PFSK-1 (cell line): ENCODE data around the gene PWWP2A.

ENCODE experiments used
- FOXP2 ChIP-seq: optimal IDR thresholded peaks from 2 replicates; pipeline ENCODE3; 2011; ENCODE audit warnings: borderline replicate concordance, control low read depth, inconsistent platforms; ENCODE audit not compliant: insufficient read depth; ENCODE audit errors: extremely low read length, extremely low read depth
- POLR2AphosphoS5 ChIP-seq: IDR thresholded peaks from 2 replicates; pipeline ENCODE4 v1.6.1; 2012; ENCODE audit warnings: low read depth, mild to moderate bottlenecking, control low read depth, low read length, moderate library complexity
- SIN3A ChIP-seq: IDR thresholded peaks from 2 replicates; pipeline ENCODE4 v1.6.1; 2012; ENCODE audit warnings: mild to moderate bottlenecking, low read length, moderate library complexity, borderline replicate concordance; ENCODE audit not compliant: insufficient read depth
- TAF1 ChIP-seq: IDR thresholded peaks from 2 replicates; pipeline ENCODE4 v1.6.1; 2012; ENCODE audit warnings: low read length, control low read depth, borderline replicate concordance; ENCODE audit not compliant: insufficient read depth
- TF ChIP-seq, protein P1 (sequence below), 2 experiments: IDR thresholded peaks; 2 replicates each; pipeline versions ENCODE4 v1.6.1 to v1.8.0; 2011 to 2012; ENCODE audit warnings: low read depth in 2 of 2, low read length in 2 of 2, control low read depth in 1 of 2, inconsistent platforms in 1 of 2, mild to moderate bottlenecking in 1 of 2, moderate library complexity in 1 of 2; ENCODE audit not compliant: insufficient read depth in 1 of 2

PWWP2A gene

DNA sequence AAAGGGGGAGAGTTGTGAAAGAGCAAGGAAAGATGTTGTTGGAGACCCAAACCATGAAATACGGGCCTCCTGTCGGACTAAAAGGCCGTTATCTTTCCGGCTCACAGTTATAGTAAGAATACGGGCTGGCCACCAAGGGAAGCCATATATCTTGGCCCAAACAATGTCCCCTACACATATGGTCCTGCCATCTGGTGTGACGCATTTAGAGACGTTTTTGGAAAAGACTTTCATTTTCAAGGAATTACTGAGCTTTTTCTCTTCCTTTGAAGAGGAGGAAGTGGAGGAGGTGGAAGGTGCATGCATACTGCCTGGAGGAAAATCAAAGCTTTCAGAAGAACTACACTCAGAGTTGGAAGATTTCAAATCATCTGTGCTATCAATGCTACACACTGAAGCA lies 26.7 kb downstream of the PWWP2A start:
- TF ChIP-seq POLR2AphosphoS5: no peak
- TF ChIP-seq FOXP2: no peak
- no peak for TF ChIP-seq TAF1
- TF ChIP-seq, protein P1, sequence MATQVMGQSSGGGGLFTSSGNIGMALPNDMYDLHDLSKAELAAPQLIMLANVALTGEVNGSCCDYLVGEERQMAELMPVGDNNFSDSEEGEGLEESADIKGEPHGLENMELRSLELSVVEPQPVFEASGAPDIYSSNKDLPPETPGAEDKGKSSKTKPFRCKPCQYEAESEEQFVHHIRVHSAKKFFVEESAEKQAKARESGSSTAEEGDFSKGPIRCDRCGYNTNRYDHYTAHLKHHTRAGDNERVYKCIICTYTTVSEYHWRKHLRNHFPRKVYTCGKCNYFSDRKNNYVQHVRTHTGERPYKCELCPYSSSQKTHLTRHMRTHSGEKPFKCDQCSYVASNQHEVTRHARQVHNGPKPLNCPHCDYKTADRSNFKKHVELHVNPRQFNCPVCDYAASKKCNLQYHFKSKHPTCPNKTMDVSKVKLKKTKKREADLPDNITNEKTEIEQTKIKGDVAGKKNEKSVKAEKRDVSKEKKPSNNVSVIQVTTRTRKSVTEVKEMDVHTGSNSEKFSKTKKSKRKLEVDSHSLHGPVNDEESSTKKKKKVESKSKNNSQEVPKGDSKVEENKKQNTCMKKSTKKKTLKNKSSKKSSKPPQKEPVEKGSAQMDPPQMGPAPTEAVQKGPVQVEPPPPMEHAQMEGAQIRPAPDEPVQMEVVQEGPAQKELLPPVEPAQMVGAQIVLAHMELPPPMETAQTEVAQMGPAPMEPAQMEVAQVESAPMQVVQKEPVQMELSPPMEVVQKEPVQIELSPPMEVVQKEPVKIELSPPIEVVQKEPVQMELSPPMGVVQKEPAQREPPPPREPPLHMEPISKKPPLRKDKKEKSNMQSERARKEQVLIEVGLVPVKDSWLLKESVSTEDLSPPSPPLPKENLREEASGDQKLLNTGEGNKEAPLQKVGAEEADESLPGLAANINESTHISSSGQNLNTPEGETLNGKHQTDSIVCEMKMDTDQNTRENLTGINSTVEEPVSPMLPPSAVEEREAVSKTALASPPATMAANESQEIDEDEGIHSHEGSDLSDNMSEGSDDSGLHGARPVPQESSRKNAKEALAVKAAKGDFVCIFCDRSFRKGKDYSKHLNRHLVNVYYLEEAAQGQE (IDR thresholded peaks at IDR 0.05; ENCODE audit: insufficient read depth in 1 of 2, low read depth in 2 of 2, low read length in 2 of 2): no peak

DNA sequence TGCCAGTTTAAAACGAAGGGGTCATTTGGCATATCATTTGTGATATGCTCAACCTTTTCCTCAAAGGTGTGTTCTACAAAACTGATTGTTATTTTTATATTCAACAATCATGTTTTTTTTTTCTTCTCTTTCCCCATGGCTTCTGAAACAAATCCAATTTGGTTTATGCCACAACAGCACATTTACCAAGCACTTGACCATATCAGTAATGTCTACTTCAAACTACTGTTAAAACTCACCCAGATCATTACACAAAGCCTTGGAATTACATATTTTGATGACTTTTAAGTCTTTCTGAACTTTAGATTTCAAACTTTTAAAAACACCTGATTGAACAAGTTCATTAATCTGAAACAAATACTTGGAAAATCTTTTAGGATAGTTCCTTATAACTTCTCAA lies 29.2 kb downstream of the PWWP2A start:
- TF ChIP-seq SIN3A: no peak
- no peak for TF ChIP-seq FOXP2
- TF ChIP-seq POLR2AphosphoS5: no peak
- TF ChIP-seq TAF1: no peak
- TF ChIP-seq, protein P1 (IDR thresholded peaks at IDR 0.05; ENCODE audit: insufficient read depth in 1 of 2, low read depth in 2 of 2, low read length in 2 of 2): no peak

DNA sequence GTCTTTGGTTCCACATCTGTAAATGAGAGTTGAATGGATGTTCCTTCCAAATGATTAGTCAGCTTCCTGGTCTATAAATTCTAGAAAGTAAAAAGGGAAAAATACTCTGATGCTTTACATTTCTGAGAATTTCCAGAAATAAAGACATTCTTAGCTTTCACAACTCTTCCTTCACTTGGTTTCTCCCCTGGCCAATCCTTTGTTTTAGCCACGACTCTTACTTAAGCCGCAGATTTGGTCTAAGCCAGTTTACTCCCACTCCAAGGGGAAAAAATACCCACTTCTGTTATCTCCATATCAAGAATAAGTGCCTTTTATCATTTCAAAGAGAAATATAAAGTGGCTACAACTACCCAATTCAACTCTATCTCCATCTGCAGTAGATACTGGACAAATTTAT lies 29.7 kb downstream of the PWWP2A start:
- no peak for TF ChIP-seq POLR2AphosphoS5
- no peak for TF ChIP-seq TAF1
- TF ChIP-seq FOXP2: no peak
- TF ChIP-seq, protein P1 (IDR thresholded peaks at IDR 0.05; ENCODE audit: insufficient read depth in 1 of 2, low read depth in 2 of 2, low read length in 2 of 2): no peak
- TF ChIP-seq SIN3A: no peak

DNA sequence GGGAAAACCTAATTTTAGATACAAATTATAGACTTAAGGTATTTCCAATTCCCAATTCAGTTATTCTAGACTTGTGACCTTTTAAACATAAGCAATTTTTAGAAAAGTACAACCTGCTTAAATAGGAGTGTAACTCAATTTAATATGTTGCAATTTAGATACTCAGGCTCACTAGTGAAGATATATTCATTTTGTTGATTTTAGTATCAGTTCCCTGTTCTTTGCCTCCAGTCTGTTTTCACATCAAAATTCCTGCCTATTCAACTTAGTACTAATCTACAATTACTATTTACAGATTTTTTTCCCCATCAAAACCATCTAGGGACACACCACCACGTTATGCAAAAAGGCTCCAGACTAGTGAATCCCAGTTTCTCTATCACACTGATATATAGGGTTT lies 30.4 kb downstream of the PWWP2A start:
- no peak for TF ChIP-seq FOXP2
- TF ChIP-seq TAF1: no peak
- TF ChIP-seq SIN3A: no peak
- no peak for TF ChIP-seq POLR2AphosphoS5
- TF ChIP-seq, protein P1 (IDR thresholded peaks at IDR 0.05; ENCODE audit: insufficient read depth in 1 of 2, low read depth in 2 of 2, low read length in 2 of 2): no peak

DNA sequence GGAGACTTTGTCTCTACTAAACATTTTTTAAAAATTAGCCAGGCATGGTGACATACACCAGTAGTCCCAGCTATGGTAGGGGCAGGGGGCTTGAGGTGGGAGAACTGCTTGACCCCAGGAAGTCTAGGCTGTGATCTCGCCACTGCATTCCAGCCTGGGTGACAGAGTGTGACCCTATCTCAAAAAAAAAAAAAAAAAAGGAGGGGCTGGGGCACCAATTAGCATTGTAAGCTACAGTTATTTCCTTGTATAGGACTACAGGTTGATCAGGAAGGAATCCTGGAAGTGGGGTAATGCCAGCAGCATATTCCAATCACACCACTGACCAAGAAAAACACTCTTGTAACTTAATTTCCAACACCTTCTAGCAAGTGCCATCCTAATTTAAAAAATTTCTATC lies 32.1 kb downstream of the PWWP2A start:
- no peak for TF ChIP-seq SIN3A
- TF ChIP-seq, protein P1 (IDR thresholded peaks at IDR 0.05; ENCODE audit: insufficient read depth in 1 of 2, low read depth in 2 of 2, low read length in 2 of 2): no peak
